Measurements from ENCODE around the gene BPIFB3. TPM values are rescaled to one million over a fixed set of nuclear protein-coding genes. Genes with fewer than 3 reads are reported as not detected.
A peak's percentile ranks its signal among the peaks of the same experiment; 100 is the strongest.

The BPIFB3 gene
- total and polyA plus RNA-seq, 2 of the 13 experiments (the other 11 are each of a cell fraction or from before 2014, with no cell fraction given), result 0.09 TPM; not detected in 1

DNA sequence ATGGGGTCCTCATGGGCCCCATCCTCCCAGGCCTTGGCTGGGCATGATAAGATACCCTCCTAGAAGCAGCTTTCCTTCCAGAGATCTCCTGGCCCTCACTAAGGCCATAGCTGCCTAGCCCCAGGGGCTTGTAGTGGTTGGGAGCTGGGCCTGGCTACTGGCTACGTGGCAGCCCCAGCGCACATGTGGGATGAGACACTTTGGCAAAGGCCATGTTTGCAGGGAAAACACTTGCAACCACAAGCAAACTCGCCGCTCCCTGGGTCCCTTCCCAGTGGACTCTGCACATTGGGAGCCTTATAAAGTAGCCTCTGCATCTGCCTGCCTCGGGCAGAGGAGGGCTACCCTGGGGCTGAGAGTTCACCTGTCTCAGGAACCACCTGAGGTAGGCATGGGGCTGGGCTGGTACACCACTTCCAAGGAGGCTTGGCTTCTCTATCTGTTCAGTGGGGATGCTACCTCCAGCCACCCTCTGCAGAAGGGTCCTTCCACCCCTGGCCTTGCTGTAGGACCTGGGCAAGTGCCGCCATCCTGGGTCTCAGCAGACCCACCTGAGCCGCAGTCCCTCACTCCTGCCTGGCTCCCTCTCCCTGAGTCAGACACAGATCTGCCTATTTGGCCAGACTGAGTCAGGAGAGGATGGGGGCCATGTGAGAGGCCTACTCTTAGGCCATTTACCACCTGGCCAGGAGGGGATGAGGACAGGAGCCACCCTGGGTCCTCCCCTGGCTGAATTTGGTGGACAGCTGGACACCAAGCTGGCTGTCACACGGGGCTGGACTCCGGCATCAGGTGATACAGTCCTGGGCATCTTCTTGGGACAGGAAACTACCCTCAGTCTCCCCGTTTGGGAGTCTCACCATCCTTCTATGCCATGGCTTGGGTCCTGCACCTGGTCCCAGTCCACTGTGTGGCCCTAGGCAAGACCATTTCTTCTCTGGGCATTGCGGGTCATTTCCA is 46.0 kb upstream of the BPIFB3 start, which contains the start of gene BPIFB2 (continued):
- TF ChIP-seq TCF12 (IDR thresholded peaks at IDR 0.05), result no peak
- TF ChIP-seq TCF12 (CRISPR knock-in tag; IDR thresholded peaks at IDR 0.05), result peak; percentile 58; the same call in 1 of the 2 replicates
- TF ChIP-seq ZNF558 (CRISPR knock-in tag; IDR thresholded peaks at IDR 0.05; ENCODE audit: borderline replicate concordance), result peak; percentile 65; the same call in 1 of the 2 replicates
- TF ChIP-seq, protein P1, sequence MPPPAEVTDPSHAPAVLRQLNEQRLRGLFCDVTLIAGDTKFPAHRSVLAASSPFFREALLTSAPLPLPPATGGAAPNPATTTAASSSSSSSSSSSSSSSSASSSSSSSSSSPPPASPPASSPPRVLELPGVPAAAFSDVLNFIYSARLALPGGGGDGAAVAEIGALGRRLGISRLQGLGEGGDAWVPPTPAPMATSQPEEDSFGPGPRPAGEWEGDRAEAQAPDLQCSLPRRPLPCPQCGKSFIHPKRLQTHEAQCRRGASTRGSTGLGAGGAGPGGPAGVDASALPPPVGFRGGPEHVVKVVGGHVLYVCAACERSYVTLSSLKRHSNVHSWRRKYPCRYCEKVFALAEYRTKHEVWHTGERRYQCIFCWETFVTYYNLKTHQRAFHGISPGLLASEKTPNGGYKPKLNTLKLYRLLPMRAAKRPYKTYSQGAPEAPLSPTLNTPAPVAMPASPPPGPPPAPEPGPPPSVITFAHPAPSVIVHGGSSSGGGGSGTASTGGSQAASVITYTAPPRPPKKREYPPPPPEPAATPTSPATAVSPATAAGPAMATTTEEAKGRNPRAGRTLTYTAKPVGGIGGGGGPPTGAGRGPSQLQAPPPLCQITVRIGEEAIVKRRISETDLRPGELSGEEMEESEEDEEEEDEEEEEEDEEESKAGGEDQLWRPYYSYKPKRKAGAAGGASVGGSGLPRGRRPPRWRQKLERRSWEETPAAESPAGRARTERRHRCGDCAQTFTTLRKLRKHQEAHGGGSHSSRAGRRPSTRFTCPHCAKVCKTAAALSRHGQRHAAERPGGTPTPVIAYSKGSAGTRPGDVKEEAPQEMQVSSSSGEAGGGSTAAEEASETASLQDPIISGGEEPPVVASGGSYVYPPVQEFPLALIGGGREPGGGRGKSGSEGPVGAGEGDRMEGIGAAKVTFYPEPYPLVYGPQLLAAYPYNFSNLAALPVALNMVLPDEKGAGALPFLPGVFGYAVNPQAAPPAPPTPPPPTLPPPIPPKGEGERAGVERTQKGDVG (CRISPR knock-in tag; IDR thresholded peaks at IDR 0.05; ENCODE audit: borderline replicate concordance), result peak; percentile 93
- TF ChIP-seq, protein P2, sequence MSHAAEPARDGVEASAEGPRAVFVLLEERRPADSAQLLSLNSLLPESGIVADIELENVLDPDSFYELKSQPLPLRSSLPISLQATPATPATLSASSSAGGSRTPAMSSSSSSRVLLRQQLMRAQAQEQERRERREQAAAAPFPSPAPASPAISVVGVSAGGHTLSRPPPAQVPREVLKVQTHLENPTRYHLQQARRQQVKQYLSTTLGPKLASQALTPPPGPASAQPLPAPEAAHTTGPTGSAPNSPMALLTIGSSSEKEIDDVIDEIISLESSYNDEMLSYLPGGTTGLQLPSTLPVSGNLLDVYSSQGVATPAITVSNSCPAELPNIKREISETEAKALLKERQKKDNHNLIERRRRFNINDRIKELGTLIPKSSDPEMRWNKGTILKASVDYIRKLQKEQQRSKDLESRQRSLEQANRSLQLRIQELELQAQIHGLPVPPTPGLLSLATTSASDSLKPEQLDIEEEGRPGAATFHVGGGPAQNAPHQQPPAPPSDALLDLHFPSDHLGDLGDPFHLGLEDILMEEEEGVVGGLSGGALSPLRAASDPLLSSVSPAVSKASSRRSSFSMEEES (CRISPR knock-in tag; IDR thresholded peaks at IDR 0.05), result no peak; the same call in 1 of the 2 replicates
- no peak for TF ChIP-seq ATRX (CRISPR knock-in tag; IDR thresholded peaks at IDR 0.05; ENCODE audit: borderline replicate concordance)
- TF ChIP-seq HIVEP1 (CRISPR knock-in tag; IDR thresholded peaks at IDR 0.05), result peak; percentile 50; the same call in 1 of the 2 replicates
- TF ChIP-seq HDAC6 (IDR thresholded peaks at IDR 0.05; ENCODE audit: low read depth, low read length), result no peak
- no peak for TF ChIP-seq ZNF652 (CRISPR knock-in tag; IDR thresholded peaks at IDR 0.05; ENCODE audit: borderline replicate concordance, low read depth)
- peak; percentile 54 for TF ChIP-seq MIER2 (CRISPR knock-in tag; IDR thresholded peaks at IDR 0.05)
- peak; percentile 46; the same call in 1 of the 2 replicates for TF ChIP-seq MAZ (IDR thresholded peaks at IDR 0.05; ENCODE audit: borderline replicate concordance, low read depth, low read length)
- TF ChIP-seq MAZ (CRISPR knock-in tag; IDR thresholded peaks at IDR 0.05; ENCODE audit: low read depth), result peak; percentile 85
- TF ChIP-seq RFX3 (CRISPR knock-in tag; IDR thresholded peaks at IDR 0.05), result 0 out of 2 replicates have a peak, but pooled peaks have one; percentile 42
- TF ChIP-seq HCFC1 (IDR thresholded peaks at IDR 0.05; ENCODE audit: low read depth, low read length), result peak; percentile 43; the same call in 1 of the 2 replicates
- TF ChIP-seq, protein P3, sequence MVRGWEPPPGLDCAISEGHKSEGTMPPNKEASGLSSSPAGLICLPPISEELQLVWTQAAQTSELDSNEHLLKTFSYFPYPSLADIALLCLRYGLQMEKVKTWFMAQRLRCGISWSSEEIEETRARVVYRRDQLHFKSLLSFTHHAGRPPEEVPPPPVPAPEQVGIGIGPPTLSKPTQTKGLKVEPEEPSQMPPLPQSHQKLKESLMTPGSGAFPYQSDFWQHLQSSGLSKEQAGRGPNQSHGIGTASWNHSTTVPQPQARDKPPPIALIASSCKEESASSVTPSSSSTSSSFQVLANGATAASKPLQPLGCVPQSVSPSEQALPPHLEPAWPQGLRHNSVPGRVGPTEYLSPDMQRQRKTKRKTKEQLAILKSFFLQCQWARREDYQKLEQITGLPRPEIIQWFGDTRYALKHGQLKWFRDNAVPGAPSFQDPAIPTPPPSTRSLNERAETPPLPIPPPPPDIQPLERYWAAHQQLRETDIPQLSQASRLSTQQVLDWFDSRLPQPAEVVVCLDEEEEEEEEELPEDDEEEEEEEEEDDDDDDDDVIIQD (CRISPR knock-in tag; IDR thresholded peaks at IDR 0.05; ENCODE audit: low read depth), result peak; percentile 83
- peak; percentile 85 for TF ChIP-seq ZNF33B (CRISPR knock-in tag; IDR thresholded peaks at IDR 0.05)
- TF ChIP-seq, protein P4, sequence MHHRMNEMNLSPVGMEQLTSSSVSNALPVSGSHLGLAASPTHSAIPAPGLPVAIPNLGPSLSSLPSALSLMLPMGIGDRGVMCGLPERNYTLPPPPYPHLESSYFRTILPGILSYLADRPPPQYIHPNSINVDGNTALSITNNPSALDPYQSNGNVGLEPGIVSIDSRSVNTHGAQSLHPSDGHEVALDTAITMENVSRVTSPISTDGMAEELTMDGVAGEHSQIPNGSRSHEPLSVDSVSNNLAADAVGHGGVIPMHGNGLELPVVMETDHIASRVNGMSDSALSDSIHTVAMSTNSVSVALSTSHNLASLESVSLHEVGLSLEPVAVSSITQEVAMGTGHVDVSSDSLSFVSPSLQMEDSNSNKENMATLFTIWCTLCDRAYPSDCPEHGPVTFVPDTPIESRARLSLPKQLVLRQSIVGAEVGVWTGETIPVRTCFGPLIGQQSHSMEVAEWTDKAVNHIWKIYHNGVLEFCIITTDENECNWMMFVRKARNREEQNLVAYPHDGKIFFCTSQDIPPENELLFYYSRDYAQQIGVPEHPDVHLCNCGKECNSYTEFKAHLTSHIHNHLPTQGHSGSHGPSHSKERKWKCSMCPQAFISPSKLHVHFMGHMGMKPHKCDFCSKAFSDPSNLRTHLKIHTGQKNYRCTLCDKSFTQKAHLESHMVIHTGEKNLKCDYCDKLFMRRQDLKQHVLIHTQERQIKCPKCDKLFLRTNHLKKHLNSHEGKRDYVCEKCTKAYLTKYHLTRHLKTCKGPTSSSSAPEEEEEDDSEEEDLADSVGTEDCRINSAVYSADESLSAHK (CRISPR knock-in tag; IDR thresholded peaks at IDR 0.05; ENCODE audit: borderline replicate concordance), result no peak
- TF ChIP-seq, protein P5, sequence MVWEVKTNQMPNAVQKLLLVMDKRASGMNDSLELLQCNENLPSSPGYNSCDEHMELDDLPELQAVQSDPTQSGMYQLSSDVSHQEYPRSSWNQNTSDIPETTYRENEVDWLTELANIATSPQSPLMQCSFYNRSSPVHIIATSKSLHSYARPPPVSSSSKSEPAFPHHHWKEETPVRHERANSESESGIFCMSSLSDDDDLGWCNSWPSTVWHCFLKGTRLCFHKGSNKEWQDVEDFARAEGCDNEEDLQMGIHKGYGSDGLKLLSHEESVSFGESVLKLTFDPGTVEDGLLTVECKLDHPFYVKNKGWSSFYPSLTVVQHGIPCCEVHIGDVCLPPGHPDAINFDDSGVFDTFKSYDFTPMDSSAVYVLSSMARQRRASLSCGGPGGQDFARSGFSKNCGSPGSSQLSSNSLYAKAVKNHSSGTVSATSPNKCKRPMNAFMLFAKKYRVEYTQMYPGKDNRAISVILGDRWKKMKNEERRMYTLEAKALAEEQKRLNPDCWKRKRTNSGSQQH (CRISPR knock-in tag; IDR thresholded peaks at IDR 0.05; ENCODE audit: low read depth), result no peak; the same call in 1 of the 2 replicates
